Stimulated activated CD8-positive, alpha-beta memory T cell treated with anti-CD3 and anti-CD28 coated beads, Interleukin-7, amount 100 ng/mL, for 24 hours (primary cell): ENCODE measurements around the gene PJA2.

Experiments used
- DNase-seq: peaks from one replicate; pipeline ENCODE4 v3.0.0-alpha.2; 2020; ENCODE audit warnings: low read depth

The PJA2 gene

DNA sequence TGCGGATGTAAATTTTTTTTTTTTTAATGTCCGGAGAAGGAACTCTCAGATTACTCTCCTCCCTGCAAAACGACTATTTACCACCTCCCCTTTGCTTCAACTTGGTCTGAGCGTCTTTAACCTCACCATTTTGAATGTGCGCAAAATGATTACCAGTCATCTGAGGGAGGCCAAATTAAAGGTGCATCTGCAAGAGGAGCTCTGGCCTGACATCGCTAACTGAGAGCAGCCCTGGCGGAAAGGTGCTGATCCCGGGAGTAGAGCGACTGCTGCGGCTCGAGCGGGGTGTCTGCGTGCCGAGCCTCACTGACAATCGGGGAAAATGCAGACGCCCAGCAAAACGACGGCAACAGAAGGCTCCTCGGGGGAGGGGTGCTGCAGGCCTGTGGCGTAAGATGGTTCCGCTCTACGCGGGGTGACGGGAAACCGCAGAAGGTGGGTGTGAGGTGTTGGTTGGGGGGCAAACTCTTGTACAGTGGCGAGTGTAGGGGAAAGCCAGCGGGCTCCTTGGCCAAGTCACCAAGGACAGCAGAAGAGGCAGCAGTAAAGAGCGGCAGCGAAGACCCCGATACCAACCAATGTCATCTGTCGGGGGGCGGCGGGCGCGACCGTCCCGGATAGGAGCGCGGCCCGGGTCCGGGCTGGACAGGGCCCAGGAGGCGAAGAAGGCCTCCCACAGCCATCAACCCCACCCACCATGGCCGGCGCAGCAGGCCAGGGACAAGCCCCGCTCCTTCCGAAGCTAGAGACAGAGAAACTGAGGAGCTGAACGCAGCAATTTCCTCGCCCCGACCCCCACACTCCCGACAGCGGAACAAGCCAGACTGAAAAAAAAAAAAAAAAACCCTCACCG, 557 bp downstream of the PJA2 start:
- DNase-seq = peak; percentile 66

DNA sequence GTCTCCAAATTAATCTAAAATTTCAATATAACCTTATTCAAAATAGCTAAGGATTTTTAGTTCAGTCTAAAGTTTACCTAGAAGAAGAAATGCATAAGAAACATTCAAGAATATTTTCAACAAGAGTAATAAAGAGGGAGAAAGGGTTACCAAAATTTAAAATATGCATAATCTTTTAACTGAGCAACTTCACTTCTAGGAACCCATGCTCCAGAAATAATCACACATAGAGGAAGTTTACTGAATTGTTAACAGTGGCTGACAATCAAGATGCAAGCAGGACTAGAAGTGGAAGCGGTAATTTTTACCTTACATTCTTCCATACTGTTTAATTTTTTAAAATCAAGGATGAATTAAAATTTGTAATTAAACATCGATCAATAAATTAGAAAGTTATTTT, 1.9 kb downstream of the PJA2 start:
- no peak for DNase-seq

DNA sequence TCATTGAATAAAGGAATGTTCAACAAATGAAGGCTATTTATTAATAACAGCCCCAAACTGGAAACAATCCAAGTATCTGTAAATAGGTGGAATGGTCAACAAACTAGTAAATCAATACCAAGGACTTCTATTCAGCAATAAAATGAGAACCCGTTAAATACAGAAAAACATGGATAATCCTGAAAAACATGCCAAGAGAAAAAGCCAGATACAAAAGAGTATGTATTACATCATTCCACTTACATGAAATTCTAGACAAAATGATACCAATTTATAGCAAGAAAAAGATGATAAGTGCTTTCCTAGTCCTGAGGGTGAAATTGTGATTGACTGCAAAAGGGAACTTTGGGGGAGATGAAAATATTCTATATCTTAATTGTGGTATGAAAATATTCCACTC, 3.1 kb downstream of the PJA2 start:
- DNase-seq = no peak

DNA sequence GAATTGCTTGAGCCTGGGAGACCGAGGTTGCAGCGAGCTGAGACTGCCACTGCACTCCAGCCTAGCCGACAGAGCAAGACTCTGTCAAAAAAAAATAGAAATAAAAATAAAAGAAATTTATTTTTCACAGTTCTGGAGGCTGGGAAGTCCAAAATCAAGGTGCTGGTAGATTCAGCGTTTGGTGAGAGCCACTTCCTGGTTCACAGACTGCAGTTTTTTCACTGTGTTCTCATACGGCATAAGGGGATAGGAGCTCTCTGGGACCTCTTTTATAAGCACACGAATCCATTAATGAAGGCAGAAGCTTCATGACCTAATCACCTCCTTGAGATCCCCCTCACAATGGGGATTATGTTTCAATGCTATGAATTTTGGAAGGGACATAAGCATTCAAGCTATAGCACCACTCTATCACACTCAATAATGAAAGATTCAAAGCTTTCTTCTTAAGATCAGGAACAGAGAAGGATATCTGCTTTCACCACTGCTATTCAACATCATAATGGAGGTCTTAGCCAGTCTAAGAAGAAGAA, 5.3 kb downstream of the PJA2 start:
- DNase-seq = no peak

DNA sequence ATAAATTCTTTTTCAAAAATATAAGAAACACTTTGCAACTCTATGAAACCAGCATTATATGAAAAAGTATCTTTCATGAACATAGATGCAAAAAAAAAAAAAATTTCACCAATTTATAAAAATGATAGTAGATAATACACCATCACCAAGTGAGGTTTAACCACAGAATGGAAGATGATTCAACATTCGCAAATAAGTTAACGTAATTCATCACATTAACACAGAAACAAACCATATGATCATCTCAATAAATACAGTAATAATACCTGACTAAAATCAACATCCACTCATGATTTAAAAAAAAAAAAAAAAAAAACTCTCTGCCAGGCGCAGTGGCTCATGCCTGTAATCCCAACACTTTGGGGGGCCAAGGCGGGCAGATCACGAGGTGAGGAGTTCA, 6.3 kb downstream of the PJA2 start:
- DNase-seq = no peak

DNA sequence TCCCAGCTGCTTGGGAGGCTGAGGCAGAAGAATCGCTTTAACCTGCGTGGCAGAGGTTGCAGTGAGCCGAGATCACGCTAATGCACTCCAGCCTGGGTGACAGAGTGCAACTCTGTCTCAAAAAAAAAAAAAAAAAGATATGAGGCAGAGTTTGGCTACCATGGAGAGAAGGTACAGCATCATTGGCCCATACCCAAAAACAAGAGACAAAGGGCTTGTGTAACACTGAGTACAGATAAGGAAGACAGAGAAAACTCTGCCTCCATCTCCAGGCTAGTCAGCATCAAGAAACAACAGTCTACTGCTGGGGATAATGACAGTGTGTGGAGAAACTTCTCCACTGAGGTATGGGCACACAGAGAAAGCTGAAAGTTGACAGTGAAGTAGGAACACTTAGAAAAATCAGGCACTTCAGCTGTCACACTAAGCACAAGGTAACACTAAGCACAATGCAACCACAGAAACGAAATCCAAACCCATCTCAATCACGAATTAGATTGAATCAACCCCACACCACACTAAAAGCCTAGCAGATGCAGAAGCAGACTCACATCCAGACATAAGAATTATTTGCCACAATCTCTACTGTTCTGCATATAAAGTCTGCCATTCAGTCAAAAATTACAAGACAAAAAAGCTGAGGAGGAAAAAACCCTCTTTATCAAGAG, 10.5 kb downstream of the PJA2 start:
- no peak for DNase-seq

DNA sequence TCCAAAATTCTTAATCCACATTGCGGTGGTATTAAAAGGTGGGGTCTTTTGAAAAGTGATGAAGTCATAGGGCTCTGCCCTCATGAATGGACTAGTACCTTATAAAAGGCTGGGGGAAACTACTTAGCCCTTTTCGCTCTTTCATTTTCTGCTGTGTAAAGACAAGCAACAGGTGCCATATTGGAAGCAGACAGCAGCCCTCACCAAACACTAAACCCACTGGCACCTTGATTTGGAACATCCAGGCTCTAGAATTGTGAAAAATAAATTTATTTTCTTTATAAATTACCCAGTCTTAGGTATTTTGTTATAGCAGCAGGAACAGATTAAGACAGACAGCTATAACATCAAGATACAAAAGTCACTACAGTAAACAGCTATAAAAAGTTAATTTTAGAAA, 12.8 kb downstream of the PJA2 start:
- DNase-seq = no peak

DNA sequence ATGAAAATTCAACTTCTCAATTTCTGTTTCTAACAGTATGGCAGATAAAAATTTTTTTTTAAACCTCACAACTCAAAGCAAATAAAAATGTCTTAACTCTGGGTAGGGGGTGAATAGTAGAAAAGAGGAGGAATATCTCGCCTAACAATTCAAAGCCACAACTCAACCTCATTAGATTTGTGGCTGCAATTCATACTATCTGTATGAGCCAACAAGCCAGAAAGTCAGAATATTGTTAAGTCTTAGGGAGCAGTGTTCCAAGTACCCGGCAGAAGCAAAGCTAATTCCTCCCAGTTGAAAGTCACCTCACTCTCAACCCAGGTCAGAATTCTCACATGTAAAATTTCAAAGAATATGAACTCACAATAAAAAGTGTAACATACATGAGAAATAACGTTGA, 15.0 kb downstream of the PJA2 start:
- DNase-seq = no peak

DNA sequence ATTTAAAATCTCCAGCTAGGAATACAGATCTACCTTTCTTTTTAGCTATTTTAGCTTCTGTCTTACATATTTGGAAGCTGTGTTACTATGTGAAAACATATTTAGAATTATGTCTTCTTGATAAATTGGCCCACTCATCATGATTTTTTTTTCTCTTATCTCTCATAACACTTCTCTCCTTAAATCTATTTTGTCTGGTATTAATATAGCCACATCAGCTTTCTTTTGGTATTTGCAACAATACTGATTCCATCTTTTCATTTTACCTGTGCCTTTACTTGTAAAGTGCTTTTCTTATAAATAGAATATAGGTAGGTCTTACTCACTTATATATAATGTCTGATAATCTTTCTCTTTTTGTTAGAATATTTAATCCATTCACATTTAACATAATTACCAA, 19.6 kb downstream of the PJA2 start:
- no peak for DNase-seq

DNA sequence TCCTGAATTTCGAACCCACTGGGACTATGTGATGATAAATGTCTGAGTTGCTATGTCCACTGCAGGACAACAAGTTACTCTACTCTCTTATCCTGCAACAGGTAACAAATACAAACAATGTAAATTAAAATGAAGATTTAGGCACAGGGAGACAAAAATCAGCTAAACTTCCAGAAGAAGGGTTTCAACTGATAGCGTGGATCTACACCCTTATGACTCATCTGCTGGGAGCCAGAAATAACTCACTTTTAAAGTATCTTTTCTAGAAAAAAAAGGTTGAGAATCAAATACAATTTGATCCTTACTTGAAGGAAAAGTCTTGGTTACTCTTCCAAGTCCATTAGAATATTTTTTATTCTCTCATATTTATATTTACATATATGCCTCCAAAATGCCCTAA, 21.4 kb downstream of the PJA2 start:
- no peak for DNase-seq

DNA sequence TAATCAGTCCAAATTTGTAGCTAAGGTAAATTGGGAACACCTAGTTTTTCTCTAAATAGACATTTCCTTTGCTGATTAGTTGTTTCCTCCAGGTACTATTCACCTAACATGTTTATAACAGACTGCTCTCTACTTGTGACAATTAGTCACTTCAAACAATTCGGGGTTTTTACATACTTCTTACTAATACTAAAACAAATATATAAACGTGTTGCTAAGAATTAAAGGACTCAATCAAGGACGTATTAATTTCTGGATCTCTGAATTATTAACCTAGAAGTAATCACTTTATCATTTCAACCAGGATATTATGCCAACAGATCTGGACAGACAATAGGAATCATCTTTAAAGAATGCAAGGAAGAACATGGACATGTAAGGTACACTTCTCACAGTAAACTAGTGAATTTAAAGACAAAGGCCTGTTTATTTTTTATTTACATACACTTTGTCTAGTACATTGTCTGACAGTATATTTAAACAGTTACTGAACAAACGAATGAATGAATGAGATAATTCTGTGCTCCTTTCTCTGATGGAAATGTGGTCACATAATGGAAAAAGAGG, 22.3 kb downstream of the PJA2 start:
- DNase-seq = no peak

DNA sequence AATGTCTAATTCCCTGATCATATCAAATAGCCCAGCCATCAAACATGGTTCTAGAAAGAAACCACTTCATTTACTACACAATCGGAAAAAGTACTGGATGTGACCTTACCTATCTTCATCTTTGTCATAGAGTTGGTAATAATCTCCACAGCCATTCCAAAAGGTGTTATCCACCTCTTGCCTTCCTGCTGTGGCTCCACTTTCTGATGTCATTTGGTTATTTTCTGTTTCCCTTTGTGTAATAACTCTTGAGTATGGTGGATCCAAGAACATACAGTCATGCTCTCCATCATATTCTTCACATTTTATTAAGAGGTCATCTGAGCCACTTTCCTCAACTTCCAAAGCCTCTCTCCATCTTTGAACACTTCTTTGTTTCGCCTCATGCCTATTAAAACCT, 31.7 kb downstream of the PJA2 start:
- no peak for DNase-seq

DNA sequence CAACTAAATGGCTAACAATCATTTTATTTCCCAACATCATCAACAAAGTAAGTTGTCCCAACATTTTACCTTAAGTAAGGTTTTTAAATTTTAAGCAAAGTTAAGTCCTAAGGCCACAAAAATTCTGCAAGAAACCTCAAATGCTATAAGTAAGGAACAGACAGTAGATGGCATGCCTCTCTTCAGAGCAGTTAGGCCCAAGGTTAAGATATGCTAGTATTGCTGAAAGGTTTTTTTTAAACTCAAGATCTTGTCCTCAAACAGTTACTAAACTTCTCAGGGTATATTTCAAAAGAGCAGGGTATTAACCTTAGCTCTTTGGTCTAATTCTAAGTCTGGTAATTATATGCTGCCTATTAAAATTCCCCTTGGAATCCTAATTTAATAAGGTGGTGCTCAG, 35.1 kb downstream of the PJA2 start:
- DNase-seq = no peak

DNA sequence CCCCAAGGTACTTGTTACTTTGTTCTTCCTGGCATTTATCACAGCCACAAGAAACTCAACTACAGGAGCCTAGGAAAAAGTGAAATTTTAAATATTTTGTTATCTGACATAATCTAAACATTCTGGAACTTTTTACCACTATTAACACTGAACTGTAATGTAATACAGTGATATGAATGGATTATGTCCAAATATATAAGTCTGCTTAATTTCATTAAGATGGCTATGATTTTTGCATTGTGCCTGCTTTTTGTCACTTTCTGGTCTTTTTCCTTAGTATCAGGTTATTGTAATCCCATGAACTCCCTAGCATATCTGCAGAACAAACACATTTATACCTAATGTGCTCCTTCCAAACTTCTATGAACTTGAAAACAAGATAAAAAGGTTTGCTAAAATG, 35.8 kb downstream of the PJA2 start:
- DNase-seq = no peak

DNA sequence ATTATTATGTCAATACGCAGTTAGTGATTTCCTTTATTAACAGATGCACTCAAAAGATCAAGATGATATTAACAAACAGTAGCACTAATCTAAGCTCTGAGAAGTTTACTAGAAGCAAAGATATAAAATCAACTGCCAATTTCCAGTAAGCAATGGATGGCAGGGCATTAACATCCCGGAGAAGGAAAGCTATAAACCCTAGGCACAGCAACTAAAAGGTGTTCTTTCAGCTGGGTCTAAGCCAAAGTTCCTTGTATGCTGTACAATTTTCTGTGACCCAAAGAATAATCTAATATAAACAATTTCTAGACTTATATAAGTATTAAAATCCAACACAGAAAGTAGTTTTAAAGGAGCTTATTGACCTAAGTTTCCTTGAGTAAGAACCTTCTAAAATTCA, 39.4 kb downstream of the PJA2 start:
- DNase-seq = no peak

DNA sequence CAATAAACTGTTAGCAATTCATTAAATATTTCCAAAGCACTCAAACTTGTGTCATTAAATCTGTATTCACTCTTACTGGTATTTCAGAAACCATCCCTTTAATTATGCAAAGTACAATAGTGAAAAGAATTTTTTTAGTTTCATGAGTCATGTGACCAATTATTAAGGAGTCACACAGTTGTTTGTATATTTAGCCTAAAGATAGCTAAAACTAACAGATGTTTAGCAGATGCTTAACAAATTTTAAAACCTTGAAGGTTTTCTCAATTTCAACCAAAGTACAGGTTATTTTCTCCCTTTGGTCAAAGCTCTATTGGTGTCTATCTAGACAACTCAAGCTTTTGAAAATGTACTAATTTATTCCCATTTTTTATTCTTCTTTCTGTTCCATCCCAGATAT, 44.1 kb downstream of the PJA2 start:
- DNase-seq = no peak

DNA sequence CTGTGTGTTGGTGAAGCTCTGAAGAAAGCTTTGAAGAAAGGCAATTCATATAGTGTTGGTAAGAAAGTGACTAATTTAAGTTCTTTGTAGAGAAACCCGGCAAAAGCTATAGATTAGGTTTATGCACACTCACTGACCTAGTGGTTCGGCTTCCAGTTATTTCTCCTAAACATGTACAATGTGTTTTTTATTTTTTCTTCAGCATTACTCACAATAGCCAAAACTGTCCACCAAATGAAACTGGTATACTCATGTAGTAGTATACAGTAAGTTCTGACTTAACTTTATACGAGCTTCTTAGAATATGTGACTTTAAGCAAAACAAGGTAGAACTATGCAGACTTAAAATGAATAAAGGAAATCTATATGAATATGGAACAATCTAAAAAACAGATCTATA, 44.8 kb downstream of the PJA2 start:
- DNase-seq = no peak

DNA sequence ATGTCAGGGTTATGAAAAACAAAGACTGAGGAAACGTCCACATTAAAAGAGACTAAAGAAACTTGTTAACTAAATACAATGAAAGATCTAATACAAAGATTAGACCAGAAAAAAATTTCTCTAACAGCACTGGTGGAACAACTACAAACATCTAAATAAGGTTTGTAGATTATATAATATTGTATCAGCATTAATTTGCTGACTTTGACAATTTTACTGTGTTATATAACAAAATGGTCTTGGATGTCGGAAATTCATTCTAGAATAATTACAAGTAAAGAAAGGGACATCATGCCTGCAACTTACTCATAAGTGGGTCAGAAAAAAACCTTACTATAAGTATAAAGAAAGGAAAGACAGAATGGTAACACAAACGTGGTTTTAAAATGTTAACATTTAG, 50.1 kb downstream of the PJA2 start:
- no peak for DNase-seq

DNA sequence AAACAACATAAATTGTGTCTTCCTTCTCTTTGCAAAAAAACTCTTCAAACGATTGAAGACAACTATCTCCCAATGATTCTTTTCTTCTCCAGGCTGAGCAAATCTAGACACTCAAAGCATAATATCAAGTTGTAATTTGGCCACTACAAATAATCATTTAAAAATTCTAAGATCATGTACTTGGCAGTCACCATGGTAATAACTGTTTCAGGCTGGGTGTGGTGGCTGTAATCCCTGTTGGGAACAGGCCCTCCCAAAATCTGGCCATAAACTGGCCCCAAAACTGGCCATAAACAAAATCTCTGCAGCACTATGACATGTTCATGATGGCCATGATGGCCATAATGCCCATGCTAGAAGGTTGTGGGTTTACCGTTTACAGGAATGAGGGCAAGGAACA, 52.0 kb downstream of the PJA2 start:
- no peak for DNase-seq

DNA sequence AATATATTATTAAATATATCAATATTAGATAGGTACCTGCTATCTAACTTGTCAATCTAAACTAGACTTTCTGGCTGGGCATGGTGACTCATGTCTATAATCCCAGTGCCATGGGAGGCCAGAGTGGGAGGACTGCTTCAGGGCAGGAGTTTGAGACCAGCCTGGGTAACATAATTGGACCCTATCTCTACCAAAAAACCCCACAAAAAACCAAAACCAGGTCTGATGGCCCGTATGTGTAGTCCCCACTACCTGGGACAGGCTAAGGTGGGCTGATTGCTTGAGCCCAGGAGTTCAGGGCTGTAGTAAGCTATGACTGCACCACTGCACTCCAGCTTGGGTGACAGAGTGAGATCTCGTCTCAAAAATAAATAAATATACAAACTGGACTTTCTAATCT, 55.0 kb downstream of the PJA2 start:
- DNase-seq = no peak

DNA sequence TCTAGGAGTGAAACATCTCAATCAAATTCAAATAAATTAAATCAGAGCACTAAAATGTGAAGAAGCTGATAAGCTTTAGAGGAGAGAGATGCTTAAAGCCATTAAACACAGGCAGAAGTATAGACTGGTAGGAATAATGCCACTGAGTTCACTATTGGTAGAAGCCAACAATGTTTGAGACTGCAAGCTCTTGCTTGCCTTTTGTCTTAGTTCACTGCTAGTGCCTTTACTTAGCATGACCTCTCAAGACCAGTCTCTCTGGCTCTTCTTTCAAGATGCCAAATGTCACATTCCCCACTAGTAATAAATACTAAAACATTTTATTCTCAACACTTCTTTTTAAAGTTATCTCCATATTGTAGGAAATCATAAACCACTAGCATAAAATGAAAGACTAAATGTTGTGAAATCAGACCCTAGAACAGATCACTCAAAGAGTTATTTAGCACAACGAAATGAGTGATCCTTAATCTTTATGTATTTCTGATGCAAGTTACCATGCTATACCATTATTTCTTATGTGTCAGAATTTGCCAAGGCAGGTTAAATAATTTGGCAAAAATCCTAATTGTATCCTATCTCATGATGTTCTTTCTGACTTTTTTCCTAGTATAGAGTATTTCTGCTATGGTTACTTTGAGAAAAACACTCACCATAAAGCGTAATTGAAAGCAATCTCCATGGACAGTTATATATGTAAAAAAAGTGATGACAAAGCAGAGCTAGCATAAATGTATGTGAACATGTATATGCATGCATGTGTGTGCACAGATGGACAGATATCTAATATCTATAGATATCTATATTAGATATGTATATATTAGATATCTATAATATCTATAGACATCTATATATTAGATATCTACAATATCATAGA, 57.5 kb downstream of the PJA2 start:
- DNase-seq = no peak

DNA sequence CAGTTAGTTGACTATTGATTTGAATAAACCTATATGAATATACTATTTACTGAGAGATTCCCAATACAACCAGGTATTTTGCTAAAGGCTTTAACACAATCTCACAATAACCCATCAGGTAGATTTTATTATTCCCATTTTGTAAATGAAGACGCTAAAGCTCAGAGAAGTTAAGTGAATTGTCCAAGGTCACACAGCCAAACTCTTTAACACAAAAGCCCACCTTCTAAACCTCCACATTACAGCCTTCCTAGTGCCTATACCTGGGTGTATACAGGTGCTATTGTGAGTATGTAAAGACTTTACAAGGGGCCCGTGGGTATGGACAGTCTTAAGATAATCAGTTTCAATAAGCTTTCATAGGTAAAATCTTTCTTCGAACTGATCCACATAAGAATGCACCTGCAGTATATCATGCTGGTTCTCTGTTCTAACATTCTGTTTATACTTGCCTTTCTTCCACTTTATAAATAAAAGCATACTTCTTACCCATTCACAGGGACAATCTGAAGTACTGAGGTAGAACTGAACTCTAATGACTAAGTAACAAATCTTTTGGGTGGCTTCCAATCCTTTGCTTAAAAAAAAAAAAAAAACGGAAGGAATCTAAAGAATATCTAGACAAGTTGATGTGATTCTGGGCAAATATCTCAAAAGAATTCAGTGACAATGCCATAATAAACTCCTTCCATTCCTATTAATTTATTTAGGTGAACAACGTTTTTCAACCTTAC, 59.1 kb downstream of the PJA2 start:
- no peak for DNase-seq
